Heart left ventricle (tissue), 16 donors: ENCODE measurements around the gene C1QTNF1. TPM values are rescaled to one million over a fixed set of nuclear protein-coding genes. Genes with fewer than 3 reads are reported as not detected.

ENCODE experiments used
- ATAC-seq, 4 donors: fragments of 200-7000 bp; cut with Tn5 transposase; one replicate each; pipeline ENCODE4 v1.9.1; 2020 to 2022; ENCODE audit warnings: moderate library complexity in 4 of 4, mild to moderate bottlenecking in 3 of 4, moderate number of reproducible peaks in 1 of 4
- DNase-seq, 5 donors: peaks; one replicate each; pipeline ENCODE4 v3.0.0-alpha.2; 2020
- H3K27ac ChIP-seq, 12 donors: fragments of 200-600 bp; sonication (generic) in 4 of 12; one replicate each; pipeline versions ENCODE4 v1.5.0 to v1.8.0; 2016 to 2022; ENCODE audit warnings: mild to moderate bottlenecking in 2 of 12
- H3K27me3 ChIP-seq, 9 donors: fragments of 200-600 bp; sonication (generic) in 2 of 9; one replicate each; pipeline versions ENCODE4 v1.5.1 to v1.8.0; 2016 to 2022; ENCODE audit warnings: mild to moderate bottlenecking in 3 of 9
- H3K36me3 ChIP-seq, 9 donors: fragments of 200-600 bp; sonication (generic) in 2 of 9; one replicate each; pipeline versions ENCODE4 v1.5.0 to v1.8.0; 2018 to 2022; ENCODE audit warnings: mild to moderate bottlenecking in 2 of 9
- H3K4me1 ChIP-seq, 12 donors: fragments of 200-600 bp; sonication (generic) in 4 of 12; one replicate each; pipeline versions ENCODE4 v1.5.0 to v1.8.0; 2016 to 2022; ENCODE audit warnings: mild to moderate bottlenecking in 3 of 12
- H3K4me3 ChIP-seq, 12 donors: fragments of 200-600 bp; sonication (generic) in 4 of 12; one replicate each; pipeline versions ENCODE4 v1.5.0 to v1.8.0; 2017 to 2022; ENCODE audit warnings: mild to moderate bottlenecking in 9 of 12, moderate library complexity in 4 of 12
- H3K9me3 ChIP-seq, 12 donors: fragments of 200-600 bp; sonication (generic) in 4 of 12; one replicate each; pipeline versions ENCODE4 v1.5.0 to v1.8.0; 2016 to 2022; ENCODE audit warnings: mild to moderate bottlenecking in 1 of 12
- CTCF ChIP-seq, 12 donors: fragments of 200-600 bp; sonication (generic) in 4 of 12; IDR thresholded peaks; one replicate each; pipeline versions ENCODE4 v1.5.0 to v1.8.0; 2018 to 2022; ENCODE audit warnings: antibody characterized with exemption in 12 of 12, mild to moderate bottlenecking in 5 of 12
- POLR2A ChIP-seq, 2 donors: fragments of 450-650 bp; IDR thresholded peaks; one replicate each; pipeline ENCODE4 v1.6.1; 2017; ENCODE audit warnings: antibody characterized with exemption in 2 of 2, mild to moderate bottlenecking in 2 of 2, moderate library complexity in 2 of 2
- WGBS, 4 donors: extraction: QIAGEN DNeasy Blood & Tissue Kit in 2 of 4; methylation state at CpG; one replicate each; pipeline versions ENCODE4 v1.1.5 to v1.1.7; 2013 to 2018; 5-methylcytosine and 5-hydroxymethylcytosine counted together
- intact Hi-C, 10 donors: fragments of 100-400 bp; cut with DNase I; formaldehyde crosslinking; loops; one replicate each; pipeline versions ENCODE4 v1.11.1 to v1.14.2; 2022
- polyA plus RNA-seq, 2 donors: library from polyadenylated mRNA; stranded (reverse); fragments of 200-250 nt; gene quantifications; one replicate each; pipeline ENCODE4 v1.2.3, GENCODE V29; 2013
- total RNA-seq, 9 donors: library from RNA; depleted of rRNA in 2 of 9; stranded (reverse); fragments of >200 nt in 2 of 9; fragmentation: NEBNext Ultra II Directional in 3 of 9; extraction: Animal tissue kit (Norgen Biotek cat#: 25700) in 3 of 9; gene quantifications; one replicate each; pipeline versions ENCODE4 v1.1.0 to v1.2.4, GENCODE V29; 2016 to 2023
- donor health status: ischemic (EF 13 %, LVEDD 7.1; RV severe dilation, severe dysfunction).
- donor health status: healthy with polysubstance abuse.
- donor health status: DM: no; HTN: yes; CAD: no.
- donor health status: DM: no; HTN: no; CAD: no.
- donor health status: ischemic (EF 25% LVEDD 6.9; RV normal size, moderate dysfunction).
- donor health status: ischemic (EF 25% LVEDD 5.7; RV mildly dilated, moderate dysfunction).
- donor health status: healthy.
- donor health status: DM: yes; HTN: yes; CAD: no.
- donor health status: ischemic (EF 35%, LVEDD 5.7; RV mildly dilated, moderate dysfunction).
- donor health status: nonischemic (EF 11% LVEDD 7.7; RV severe dilation, severe dysfunction).
- donor health status: DM: yes; HTN: yes; CAD: no.
- donor health status: PGD.
- donor health status: ischemic (EF 29% LVEDD 5.4; RV normal size, mild dysfunction).
- donor health status: nonischemic (EF 23%, LVEDD 6.1; RV moderate dilation, normal function).

Gene C1QTNF1
- total and polyA plus RNA-seq, 11 donors = 37.0 to 406 (median 85.5) TPM

- no peak for DNase-seq
- 75 to 80% (median 79%) methylated on average over 3 of the region's 3 CpGs for WGBS, 4 donors
Measured at GRCh38 chr17:79003661-79004411, 20.1 kb upstream of the C1QTNF1 start.

GRCh38 chr17:79005063-79005861 is 18.7 kb upstream of the C1QTNF1 start:
- ATAC-seq (no peak), DNase-seq (peak in 1 of 5 donors; percentile 15)
- H3K4me1 ChIP-seq = peaks cover 7 to 56% (median 32%) of the 10 kb centered on the region in 12 donors
- H3K4me3 ChIP-seq = no peak overlapping the region
- H3K27ac ChIP-seq = no peak overlapping the region
- no peaks in the 10 kb centered on the region for H3K27me3 ChIP-seq
- H3K36me3 ChIP-seq = peaks cover 0 to 15% (median 0%) of the 10 kb centered on the region in 9 donors
- intact Hi-C loops = no loop called here
- H3K9me3 ChIP-seq = no peaks in the 10 kb centered on the region
- 77 to 87% (median 80%) methylated on average over 12 of the region's 12 CpGs for WGBS, 4 donors
- TF ChIP-seq CTCF (IDR thresholded peaks at IDR 0.05) = no peak
- no peak for TF ChIP-seq POLR2A (IDR thresholded peaks at IDR 0.05)

More at GRCh38 chr17:79003661-79004411, 20.1 kb upstream of the C1QTNF1 start:
- Histone ChIP-seq H3K27ac (no peak overlapping the region), H3K27me3 (no peaks in the 10 kb centered on the region), H3K9me3 (no peaks in the 10 kb centered on the region), H3K36me3 (peaks cover 0 to 23% (median 3%) of the 10 kb centered on the region in 9 donors), H3K4me1 (peaks cover 7 to 56% (median 34%) of the 10 kb centered on the region in 12 donors), H3K4me3 (no peak overlapping the region)
- intact Hi-C loops = no loop called here
- ATAC-seq = no peak
- TF ChIP-seq CTCF (IDR thresholded peaks at IDR 0.05) (no peak), POLR2A (IDR thresholded peaks at IDR 0.05) (no peak)

- Histone ChIP-seq H3K27ac (no peak overlapping the region), H3K9me3 (no peaks in the 10 kb centered on the region), H3K4me3 (no peak overlapping the region), H3K36me3 (peaks cover 0 to 15% (median 0%) of the 10 kb centered on the region in 9 donors), H3K4me1 (peaks cover 7 to 51% (median 33%) of the 10 kb centered on the region in 12 donors), H3K27me3 (no peaks in the 10 kb centered on the region)
- DNase-seq = peak in 1 of 5 donors; percentile 22
- TF ChIP-seq POLR2A (IDR thresholded peaks at IDR 0.05) = no peak
- 81 to 89% (median 85%) methylated on average over 8 of the region's 8 CpGs for WGBS, 4 donors
- no peak for ATAC-seq
- intact Hi-C loops = no loop called here
Measured at GRCh38 chr17:79006046-79006445, 17.9 kb upstream of the C1QTNF1 start.

GRCh38 chr17:79006794-79007503 is 17.0 kb upstream of the C1QTNF1 start:
- 84 to 90% (median 86%) methylated on average over 19 of the region's 19 CpGs for WGBS, 4 donors
- Histone ChIP-seq H3K4me1 (peaks cover 7 to 48% (median 33%) of the 10 kb centered on the region in 12 donors), H3K36me3 (peaks cover 0 to 15% (median 0%) of the 10 kb centered on the region in 9 donors), H3K27me3 (no peaks in the 10 kb centered on the region), H3K4me3 (no peak overlapping the region), H3K9me3 (no peaks in the 10 kb centered on the region), H3K27ac (no peak overlapping the region)
- DNase-seq = peak in 1 of 5 donors; percentile 11
- no peak for ATAC-seq
- no peak for TF ChIP-seq CTCF (IDR thresholded peaks at IDR 0.05)
- intact Hi-C loops = no loop called here
